ENCODE data around the gene HPSE2. TPM values are rescaled to one million over a fixed set of nuclear protein-coding genes. Genes with fewer than 3 reads are reported as not detected.
A peak's percentile ranks its signal among the peaks of the same experiment; 100 is the strongest.

HPSE2 gene
- total and polyA plus RNA-seq, 8 donors: 0.04 to 1.1 (median 0.05) TPM; not detected in 5

DNA sequence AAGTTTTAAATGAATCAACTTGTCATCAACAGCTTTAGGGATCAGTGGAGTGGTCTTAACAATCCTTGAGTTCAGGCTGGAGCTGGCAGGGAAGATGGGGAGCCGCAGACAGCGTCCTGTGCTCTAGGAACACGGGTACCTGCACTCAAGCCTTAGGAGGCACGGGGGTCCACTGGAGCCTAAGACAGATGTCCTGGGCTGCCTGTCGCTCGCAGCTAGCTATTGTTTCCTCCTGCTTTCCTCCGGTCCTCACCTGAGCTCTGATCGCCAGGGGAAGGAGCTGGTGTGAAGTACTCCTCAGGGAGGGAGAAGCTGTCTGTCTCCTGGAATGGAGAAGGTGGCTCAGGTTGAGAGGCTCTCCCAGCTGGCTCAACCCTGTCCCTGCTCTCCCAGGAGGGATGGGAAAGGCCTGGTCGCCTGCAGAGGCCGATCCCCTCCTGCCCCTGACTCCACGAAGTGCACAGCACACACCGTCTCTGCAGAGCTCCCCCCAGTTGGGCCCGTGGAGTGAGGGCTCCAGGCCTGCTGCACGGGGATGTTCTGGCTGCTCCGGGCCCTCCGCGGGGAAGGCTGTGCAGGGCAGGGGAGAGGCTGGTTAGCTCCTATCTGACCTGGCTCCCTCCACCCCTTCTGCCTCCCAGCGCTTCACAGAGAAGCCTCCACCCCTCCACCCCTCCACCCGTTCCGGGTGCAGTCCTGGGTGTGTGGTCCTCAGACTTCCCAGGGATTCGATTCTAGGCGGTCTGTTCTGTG lies 806.2 kb downstream of the HPSE2 start:
- H3K4me3 ChIP-seq: no peak overlapping the region
- ATAC-seq: no peak
- no peak for FAIRE-seq
- WGBS, 2 donors: 94 to 97% methylated on average over 22 of the region's 22 CpGs
- H3K36me3 ChIP-seq: peaks cover 7 to 60% (median 10%) of the 10 kb centered on the region in 3 donors
- peak in 2 of 6 donors; percentile 36 to 50 for DNase-seq
- no peaks in the 10 kb centered on the region for H3K4me1 ChIP-seq
- no peak overlapping the region for H3K27ac ChIP-seq
- intact Hi-C loops (cut with DNase I): no loop called here
- TF ChIP-seq, protein P1, sequence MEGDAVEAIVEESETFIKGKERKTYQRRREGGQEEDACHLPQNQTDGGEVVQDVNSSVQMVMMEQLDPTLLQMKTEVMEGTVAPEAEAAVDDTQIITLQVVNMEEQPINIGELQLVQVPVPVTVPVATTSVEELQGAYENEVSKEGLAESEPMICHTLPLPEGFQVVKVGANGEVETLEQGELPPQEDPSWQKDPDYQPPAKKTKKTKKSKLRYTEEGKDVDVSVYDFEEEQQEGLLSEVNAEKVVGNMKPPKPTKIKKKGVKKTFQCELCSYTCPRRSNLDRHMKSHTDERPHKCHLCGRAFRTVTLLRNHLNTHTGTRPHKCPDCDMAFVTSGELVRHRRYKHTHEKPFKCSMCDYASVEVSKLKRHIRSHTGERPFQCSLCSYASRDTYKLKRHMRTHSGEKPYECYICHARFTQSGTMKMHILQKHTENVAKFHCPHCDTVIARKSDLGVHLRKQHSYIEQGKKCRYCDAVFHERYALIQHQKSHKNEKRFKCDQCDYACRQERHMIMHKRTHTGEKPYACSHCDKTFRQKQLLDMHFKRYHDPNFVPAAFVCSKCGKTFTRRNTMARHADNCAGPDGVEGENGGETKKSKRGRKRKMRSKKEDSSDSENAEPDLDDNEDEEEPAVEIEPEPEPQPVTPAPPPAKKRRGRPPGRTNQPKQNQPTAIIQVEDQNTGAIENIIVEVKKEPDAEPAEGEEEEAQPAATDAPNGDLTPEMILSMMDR (IDR thresholded peaks at IDR 0.05): no peak
- no peaks in the 10 kb centered on the region for H3K27me3 ChIP-seq
- H3K9me3 ChIP-seq: no peaks in the 10 kb centered on the region

DNA sequence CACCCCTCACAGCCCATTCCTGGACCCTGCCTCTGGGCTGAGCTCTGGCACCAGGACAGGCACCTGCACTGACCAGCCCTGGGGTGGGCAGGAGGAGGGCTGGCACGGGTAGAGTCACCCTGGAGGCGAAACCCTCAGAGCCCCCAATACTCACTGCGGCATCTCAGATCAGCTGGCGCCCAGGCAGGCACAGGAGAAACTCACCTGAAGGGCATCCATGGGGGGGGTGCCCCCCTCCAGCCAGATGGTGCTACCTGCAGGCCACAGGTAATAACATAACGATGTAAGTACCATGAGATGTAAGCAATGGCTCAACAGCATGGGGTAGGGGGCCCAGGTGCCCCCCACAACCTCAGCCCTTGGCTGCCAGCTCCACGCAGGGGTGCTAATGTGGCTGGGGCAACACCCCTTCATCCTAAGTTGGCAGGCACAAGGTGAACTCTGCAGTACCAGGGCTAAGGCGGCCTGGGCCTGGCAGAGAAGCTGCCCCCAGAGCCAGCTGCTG lies 808.6 kb downstream of the HPSE2 start:
- FAIRE-seq (no peak), ATAC-seq (no peak), DNase-seq (peak in 2 of 6 donors; percentile 44 to 60)
- no peak overlapping the region for H3K27ac ChIP-seq
- intact Hi-C loops (cut with DNase I): no loop called here
- H3K9me3 ChIP-seq: no peaks in the 10 kb centered on the region
- no peaks in the 10 kb centered on the region for H3K27me3 ChIP-seq
- H3K36me3 ChIP-seq: peaks cover 0 to 36% (median 10%) of the 10 kb centered on the region in 3 donors
- TF ChIP-seq, protein P1 (IDR thresholded peaks at IDR 0.05): no peak
- 91 to 93% methylated on average over 7 of the region's 7 CpGs for WGBS, 2 donors
- H3K4me1 ChIP-seq: no peaks in the 10 kb centered on the region
- no peak overlapping the region for H3K4me3 ChIP-seq

DNA sequence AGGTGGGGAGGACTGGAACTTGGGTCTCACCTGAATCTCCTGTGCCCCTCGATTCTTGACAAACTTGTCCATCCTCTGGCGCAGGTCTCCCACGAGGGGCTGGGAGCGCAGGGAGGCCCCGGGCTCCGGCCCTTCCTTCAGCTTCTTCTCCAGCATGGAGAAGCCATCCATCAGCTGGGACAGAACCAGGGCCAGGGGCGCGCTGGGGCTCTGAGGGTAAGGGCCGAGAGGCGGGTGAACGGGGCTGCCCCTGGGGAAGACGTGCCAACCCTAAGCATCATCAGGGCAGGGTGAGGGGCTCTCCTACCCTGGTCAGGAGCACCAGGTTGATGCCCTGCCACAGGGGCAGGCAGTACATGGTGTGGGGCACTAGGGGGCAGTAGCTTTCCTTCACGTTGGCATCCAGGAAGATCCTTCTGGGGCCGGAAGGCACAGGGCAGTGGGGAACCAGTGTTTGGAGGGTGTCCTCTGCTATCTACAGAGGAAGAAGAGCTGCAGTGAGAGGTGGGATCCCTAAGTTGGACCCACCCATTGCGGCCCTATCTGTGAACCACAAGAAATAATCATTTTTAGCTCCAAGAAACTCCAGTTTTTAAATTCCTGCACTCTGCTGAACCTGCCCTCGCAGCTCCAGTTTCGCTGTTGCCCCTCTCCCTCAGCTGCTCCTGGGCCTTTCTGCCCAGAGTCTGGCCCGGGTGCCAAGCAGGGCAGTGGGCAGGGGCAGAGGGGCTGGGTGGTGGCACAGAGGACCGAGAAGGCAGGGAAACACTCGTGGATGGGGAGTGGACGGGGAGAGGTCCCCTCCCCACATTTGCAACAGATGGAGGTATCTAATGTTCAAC lies 809.9 kb downstream of the HPSE2 start:
- H3K27ac ChIP-seq: no peak overlapping the region
- WGBS, 2 donors: 80 to 87% methylated on average over 21 of the region's 21 CpGs

DNA sequence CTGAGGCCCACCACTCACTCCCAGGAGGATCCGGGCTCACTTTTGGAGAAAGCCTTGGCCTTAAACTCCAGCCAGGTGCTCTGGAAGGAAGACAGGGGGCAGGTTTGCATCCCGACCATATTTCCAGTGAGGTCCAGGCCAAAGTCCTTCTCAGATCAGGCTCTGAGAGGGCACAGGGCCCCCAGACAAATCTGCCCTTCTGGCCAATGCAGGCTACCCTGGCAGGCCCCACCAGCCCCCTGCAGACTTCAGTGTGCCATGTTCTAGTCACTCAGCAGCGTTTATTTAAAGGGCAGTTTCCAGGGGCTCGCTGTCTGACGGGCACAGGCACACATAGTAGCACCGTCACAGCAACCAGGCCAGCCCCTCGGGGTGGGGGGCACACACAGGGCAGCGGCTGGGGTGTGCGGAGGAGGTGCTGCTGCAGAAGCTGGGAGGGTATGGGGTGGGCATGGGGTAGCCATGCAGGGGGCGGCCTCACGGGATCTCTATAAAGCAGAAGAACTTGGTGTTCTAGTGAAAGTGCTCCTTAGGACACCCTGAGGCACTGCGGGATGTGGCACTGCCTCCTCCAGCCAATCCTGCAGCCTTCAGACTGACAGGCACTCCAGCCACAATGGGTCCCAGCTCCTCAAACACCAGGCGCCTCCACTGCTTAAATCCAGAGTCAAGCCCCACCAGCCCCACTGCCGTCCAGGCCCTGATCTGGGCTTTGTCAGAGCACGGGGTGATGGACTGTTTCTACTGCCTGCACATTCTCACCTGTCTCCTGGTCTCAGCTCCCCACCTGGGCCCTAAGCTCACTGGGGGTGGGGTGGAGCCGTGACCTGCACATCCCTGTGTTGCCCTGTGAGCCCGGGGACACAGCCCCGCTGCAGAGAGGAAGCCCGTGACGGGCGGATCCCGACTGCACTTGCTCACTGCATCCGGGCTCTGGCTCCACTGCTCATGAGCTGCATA lies 811.1 kb downstream of the HPSE2 start:
- FAIRE-seq: no peak

More for the DNA sequence above, 809.9 kb downstream of the HPSE2 start:
- no peak for FAIRE-seq
- H3K9me3 ChIP-seq: no peaks in the 10 kb centered on the region
- peak in 5 of 6 donors; percentile 25 to 73 (median 61) for DNase-seq
- H3K4me1 ChIP-seq: no peaks in the 10 kb centered on the region
- intact Hi-C loops (cut with DNase I): no loop called here
- TF ChIP-seq, protein P1 (IDR thresholded peaks at IDR 0.05): peak; percentile 63 to 68 (median 67)
- peak; percentile 69 to 91 (median 79) for ATAC-seq
- no peaks in the 10 kb centered on the region for H3K27me3 ChIP-seq
- H3K4me3 ChIP-seq: no peak overlapping the region
- H3K36me3 ChIP-seq: peaks cover 0 to 26% (median 7%) of the 10 kb centered on the region in 3 donors

More for the DNA sequence above, 811.1 kb downstream of the HPSE2 start:
- no peak overlapping the region for H3K27ac ChIP-seq
- intact Hi-C loops (cut with DNase I): no loop called here
- H3K4me1 ChIP-seq: no peaks in the 10 kb centered on the region
- ATAC-seq: no peak
- TF ChIP-seq, protein P1 (IDR thresholded peaks at IDR 0.05): no peak
- H3K27me3 ChIP-seq: no peaks in the 10 kb centered on the region
- peaks cover 0 to 17% (median 2%) of the 10 kb centered on the region in 3 donors for H3K36me3 ChIP-seq
- WGBS, 2 donors: 91 to 94% methylated on average over 23 of the region's 23 CpGs
- no peaks in the 10 kb centered on the region for H3K9me3 ChIP-seq
- no peak overlapping the region for H3K4me3 ChIP-seq
- DNase-seq: peak in 2 of 6 donors; percentile 39 to 48

Measured in pancreas (tissue), 10 donors.